Left hindlimb (tissue), 1 donor: ENCODE data around the gene SGO2.

ENCODE experiments used
- DNase-seq: peaks from one replicate; pipeline ENCODE4 v3.0.0-alpha.2; 2018

Gene SGO2, protein sequence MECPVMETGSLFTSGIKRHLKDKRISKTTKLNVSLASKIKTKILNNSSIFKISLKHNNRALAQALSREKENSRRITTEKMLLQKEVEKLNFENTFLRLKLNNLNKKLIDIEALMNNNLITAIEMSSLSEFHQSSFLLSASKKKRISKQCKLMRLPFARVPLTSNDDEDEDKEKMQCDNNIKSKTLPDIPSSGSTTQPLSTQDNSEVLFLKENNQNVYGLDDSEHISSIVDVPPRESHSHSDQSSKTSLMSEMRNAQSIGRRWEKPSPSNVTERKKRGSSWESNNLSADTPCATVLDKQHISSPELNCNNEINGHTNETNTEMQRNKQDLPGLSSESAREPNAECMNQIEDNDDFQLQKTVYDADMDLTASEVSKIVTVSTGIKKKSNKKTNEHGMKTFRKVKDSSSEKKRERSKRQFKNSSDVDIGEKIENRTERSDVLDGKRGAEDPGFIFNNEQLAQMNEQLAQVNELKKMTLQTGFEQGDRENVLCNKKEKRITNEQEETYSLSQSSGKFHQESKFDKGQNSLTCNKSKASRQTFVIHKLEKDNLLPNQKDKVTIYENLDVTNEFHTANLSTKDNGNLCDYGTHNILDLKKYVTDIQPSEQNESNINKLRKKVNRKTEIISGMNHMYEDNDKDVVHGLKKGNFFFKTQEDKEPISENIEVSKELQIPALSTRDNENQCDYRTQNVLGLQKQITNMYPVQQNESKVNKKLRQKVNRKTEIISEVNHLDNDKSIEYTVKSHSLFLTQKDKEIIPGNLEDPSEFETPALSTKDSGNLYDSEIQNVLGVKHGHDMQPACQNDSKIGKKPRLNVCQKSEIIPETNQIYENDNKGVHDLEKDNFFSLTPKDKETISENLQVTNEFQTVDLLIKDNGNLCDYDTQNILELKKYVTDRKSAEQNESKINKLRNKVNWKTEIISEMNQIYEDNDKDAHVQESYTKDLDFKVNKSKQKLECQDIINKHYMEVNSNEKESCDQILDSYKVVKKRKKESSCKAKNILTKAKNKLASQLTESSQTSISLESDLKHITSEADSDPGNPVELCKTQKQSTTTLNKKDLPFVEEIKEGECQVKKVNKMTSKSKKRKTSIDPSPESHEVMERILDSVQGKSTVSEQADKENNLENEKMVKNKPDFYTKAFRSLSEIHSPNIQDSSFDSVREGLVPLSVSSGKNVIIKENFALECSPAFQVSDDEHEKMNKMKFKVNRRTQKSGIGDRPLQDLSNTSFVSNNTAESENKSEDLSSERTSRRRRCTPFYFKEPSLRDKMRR

GRCh38 chr2:200525882-200526651 is at the start of gene SGO2:
SGO2 (plus strand) TSS chr2:200526207; CDS start chr2:200532976, 6,769 bp downstream.
- DNase-seq, result peak; percentile 96

- no peak for DNase-seq
These were observed 49.2 kb upstream of the SGO2 start for GRCh38 chr2:200476836-200477235.

- no peak for DNase-seq
These were observed 48.3 kb upstream of the SGO2 start for GRCh38 chr2:200477667-200478131.

- no peak for DNase-seq
These were observed 46.2 kb upstream of the SGO2 start for GRCh38 chr2:200479692-200480265.

- DNase-seq, result no peak
These were observed 43.8 kb upstream of the SGO2 start for GRCh38 chr2:200482194-200482593.

DNA sequence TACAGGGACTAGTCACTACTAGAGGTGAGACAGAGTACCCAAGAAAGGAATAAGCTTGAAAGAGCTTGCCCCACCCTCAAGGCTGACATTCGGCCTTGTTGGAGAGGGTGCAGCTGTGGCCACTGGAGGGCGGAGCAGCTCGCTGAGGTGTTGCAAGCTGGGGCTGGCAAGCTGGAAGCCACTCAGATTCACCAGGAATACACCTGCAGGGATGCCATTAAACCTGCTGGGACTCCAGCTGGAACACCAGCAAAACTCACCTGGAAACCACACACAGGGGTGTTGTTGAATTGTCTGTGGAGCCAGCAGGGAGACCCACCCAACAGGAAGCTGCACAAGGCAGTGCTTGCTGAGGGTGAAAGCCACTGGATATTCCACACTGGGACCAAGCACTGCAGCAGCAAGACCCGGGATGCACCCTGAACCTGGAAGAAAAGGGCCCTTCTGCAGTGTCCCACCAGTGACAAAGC is 42.2 kb upstream of the SGO2 start:
- no peak for DNase-seq

DNA sequence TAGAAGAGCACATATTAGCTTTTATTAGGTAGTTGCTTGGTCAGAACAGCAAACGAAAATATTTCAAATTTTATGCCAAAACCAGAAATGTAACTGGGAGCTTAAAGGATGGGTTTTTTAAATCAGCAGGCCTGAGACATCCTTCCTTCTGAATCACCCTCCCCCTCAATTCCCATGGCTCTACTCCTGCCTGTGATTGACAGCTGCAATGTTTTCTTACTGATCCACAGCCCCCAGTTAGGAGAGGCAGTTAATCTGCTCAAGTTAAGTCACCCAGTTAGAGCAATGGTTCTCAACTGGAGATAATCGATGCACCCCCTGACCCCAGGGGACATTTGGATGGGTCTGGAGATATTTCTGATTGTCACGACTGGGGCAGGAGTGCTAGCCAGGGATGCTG is 41.1 kb upstream of the SGO2 start:
- DNase-seq, result no peak

DNA sequence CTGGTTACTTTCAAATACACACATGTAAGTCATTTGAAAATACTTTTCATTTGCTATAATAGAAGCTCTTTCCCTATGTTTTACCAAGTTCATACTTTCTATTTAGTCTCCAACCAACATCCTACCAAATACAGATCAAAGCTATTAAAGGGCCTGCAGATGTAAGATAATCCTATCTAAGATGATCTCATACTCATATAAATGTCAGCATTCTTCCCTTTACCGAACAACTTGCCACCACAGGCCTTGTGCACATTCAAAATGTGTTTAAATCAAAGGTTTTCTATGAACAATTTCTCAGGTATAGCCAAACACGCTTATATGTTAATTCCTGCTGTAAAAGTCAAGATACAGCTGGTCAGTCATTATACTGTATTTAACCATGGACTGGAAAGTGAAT is 39.5 kb upstream of the SGO2 start:
- DNase-seq, result no peak

DNA sequence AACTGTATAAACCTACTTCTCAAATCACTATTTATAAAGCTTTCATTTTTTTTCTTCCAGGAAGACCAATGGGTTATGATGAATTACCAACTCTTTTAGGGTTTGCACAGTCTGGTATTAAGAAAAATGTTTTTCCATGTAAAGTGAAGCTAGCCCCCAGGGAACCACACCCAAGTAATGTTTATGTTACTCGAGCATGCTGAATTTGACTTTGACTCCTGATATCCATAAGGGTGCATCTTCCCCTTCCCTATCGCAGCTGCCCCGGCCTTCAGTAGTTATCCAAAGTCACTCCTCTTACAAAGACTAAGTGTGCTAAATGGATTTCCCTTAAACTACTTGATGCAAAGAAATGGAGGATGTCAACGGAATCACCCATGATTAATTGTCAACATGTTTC is 37.8 kb upstream of the SGO2 start:
- DNase-seq, result no peak

DNA sequence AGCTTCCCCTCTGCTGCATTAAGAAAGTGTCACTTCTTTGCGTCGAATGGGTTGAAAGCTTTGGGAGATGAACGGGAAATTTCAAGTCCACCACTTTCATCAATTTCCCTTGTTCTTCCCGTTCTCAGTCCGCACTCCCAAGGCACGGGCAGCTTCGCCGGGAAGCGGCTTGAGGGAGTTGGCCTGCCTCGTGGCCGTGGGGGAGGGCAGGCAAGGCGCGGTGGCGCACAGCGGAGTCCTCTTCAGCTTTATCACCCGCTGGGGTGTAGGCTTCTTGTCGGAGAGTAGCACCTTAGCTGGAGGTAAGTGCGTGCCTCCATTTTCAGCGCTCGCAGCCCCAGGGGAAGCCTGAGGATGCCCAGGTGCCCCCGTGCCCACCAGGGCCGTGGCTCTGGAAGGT is 36.0 kb upstream of the SGO2 start:
- DNase-seq, result no peak

- no peak for DNase-seq
These were observed 33.4 kb upstream of the SGO2 start for GRCh38 chr2:200492656-200493055.

DNA sequence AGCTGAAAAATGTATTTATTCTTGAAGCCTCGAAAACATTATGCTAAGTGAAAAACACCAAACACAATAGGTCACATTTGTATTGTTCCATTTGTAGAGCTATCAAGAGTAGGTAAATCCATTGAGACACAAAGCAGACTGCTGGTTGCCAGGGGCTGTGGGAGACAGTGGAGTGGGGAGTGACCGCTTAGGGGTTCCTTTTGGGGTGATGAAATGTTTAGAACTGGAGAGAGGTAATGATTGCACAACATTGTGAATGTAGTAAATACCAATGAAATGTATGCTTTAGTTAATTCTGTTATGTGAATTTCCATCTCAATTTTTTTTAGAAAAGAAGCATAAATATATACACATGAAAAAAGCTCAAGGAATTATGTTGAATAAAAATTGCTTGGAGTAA is 32.0 kb upstream of the SGO2 start:
- no peak for DNase-seq

GRCh38 chr2:200496696-200497095 is 29.3 kb upstream of the SGO2 start:
- no peak for DNase-seq

GRCh38 chr2:200498402-200499162 is 27.4 kb upstream of the SGO2 start:
- no peak for DNase-seq

DNA sequence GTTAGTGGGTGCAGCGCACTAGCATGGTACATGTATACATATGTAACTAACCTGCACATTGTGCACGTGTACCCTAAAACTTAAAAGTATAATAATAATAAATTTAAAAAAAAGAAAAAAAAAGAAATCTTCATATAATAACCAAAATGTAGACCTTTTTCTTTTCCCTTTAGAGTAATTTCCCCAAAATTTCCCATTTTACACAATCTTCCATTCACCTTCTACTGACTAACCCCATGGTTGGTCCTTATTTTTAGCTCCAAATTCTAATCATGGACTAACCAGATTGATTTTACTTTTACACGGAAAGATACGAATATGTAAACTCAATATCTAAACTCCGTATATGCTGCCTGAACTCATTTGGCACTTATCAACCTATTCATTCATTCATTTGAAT is 23.8 kb upstream of the SGO2 start:
- DNase-seq, result no peak

- no peak for DNase-seq
These were observed 19.3 kb upstream of the SGO2 start for GRCh38 chr2:200506679-200507078.

DNA sequence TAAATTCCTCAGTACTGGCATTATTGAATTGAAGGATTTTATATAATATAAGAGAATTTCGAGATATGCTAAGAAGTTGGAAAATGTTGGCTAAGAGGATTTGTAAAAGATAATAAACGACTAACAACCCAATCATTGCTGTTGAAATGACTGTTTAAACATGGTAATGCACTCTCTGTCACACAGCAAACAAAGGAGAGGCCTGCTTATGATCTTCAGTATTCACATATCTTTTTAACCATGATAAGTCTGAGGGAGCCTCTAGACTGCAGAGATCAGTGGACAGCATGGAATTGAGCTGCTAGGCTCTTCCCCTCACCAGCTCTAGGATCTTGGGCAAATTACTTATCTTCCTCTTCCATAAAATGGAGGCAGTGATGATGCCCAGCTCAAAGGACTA is 18.8 kb upstream of the SGO2 start:
- no peak for DNase-seq

DNA sequence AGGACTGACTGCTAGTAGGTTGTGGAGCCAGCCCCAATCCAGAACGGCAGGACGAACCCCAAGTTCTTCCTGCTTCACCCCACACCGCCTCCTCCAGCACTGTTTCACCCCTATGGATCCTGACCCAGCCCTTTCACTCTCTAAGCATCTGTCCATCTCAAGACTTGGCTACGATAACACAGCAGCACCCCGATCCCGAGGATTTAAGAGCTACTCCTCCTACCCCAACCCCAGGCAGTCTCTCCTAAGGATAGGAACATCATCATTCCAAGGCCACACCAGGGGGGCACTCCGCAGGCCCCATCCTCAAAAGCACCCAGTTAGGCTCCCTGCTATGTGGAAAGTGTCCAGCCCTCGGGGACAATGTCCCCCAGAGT is 16.8 kb upstream of the SGO2 start:
- peak; percentile 44 for DNase-seq

DNA sequence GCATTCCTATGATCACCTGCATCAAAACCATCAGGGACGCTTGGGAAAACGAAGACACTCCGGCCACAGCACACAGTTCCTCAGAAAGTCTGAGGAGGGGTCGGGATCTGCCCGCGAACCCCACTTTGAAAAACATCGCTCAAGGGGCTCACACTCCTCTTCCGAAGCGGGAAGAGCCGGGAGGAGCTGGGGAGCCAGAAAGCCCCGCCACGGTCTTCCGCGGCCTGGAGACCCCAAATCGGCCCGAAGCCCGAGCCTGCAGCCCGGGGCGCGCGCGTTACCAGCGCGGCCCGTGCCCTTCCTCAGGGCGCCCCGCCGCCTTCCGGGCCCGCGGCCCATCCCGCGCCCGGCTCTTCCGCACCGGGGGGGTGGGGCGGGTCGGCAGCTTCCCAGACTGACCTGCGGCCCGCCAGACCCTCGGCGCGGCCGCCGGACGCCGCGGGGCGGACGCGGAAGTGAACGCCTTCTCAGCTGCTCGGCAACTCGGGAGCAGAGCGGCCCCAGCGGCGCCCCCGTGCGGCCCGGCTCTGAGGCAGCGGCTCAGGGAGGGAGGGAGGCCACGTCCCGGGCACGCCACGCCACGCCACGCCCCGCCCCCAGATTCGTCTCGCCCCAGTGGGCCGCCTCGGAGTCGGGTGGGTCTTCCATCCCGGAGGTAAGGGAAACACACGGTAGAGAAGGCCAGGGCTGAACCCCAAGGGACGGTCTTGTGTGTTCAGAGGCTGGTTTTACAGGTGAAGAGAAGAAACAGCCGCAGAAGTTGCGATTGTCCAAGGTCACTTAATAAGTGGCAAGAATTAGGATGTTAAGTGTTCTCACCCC is 16.2 kb upstream of the SGO2 start, which contains the start of gene KCTD18:
Gene KCTD18, minus strand, starts transcription at position 457 of the 822 bp plus-strand sequence. CDS start 3,052 bp downstream, outside the sequence.
- DNase-seq, result peak; percentile 93

DNA sequence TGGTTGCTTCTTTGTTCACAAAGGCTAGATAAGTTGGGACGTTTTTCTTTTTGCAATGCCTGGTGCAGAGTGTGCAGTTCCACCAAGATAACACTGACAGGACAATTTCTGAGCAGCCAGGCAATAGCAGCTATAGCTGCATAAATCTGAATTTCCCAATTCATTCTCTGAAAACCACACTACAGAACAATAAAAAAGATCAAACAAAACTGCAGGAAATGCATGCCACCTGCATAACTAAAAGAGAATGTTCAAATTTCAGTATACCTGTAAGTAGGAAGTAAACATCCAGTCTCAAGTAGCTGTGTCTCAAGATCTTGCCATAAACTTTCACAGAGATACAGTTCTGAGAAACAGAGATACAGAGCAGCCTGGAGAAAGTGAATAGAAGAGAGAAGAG is 10.9 kb upstream of the SGO2 start:
- DNase-seq, result no peak
